T47D (cell line): ENCODE results near the gene RAB8B.

Experiments
- DNase-seq, 2 experiments: peaks; one replicate each; pipeline versions ENCODE4 v3.0.0 to v3.0.0-alpha.2; 2011 to 2012; ENCODE audit warnings: low read depth in 1 of 2, low spot score in 1 of 2
- JUND ChIP-seq: IDR thresholded peaks from 2 replicates; pipeline ENCODE4 v1.6.1; 2012; ENCODE audit warnings: low read depth
- in situ Hi-C: cut with HindIII; loops from 2 replicates; pipeline ENCODE4 v1.10.0; 2016; ENCODE audit warnings: low sequenced_read_pairs, low pct_unique_long_range_greater_than_20kb

Gene RAB8B

GRCh38 chr15:63306492-63307073, 117.2 kb downstream of the RAB8B start:
- in situ Hi-C loops: no loop called here
- TF ChIP-seq JUND: no peak
- DNase-seq: no peak

DNA sequence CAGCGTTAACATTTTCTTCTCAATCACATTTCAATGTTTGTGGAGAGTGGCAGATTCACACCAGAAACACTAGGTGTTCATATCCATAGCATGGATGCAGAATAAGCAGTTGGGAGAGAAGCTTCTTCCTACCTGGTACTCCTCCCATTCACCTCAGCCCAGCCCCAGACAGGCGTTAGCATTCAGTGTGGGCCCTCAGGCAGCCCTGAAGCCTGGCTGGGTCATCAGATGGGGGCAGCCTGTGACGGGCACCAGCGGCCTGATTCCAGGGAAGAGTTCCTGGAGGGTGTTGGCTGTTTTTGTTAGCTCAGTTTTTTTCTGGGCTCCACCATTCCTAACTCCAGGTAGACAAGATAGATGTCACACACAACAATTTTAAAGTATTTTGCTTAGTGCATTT, 119.1 kb downstream of the RAB8B start:
- in situ Hi-C loops: no loop called here
- no peak for DNase-seq
- no peak for TF ChIP-seq JUND

DNA sequence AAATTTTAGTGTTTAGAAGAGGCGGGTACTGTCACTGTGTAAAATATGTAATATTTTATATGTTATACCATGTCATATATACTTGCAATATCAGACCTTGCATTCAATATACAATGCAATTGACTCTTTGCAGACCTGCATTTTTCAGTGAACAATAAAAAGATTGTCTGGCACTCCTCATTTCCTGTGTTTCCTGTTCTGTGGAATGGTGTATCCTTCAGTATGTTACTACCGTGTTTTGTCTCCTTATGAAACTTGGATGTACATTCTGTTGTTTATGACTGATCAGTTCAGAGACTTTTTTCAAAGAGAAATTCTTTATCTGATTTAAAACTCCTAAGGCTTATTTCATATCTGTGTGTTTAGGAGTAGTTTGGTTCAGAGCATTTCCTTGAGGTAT, 119.5 kb downstream of the RAB8B start:
- DNase-seq: no peak
- TF ChIP-seq JUND: no peak
- in situ Hi-C loops: no loop called here

- in situ Hi-C loops: no loop called here
- TF ChIP-seq JUND: no peak
- no peak for DNase-seq
Measured at GRCh38 chr15:63310646-63311045, 121.2 kb downstream of the RAB8B start.

GRCh38 chr15:63312286-63312685, 122.9 kb downstream of the RAB8B start:
- in situ Hi-C loops: no loop called here
- TF ChIP-seq JUND: no peak
- no peak for DNase-seq

GRCh38 chr15:63313825-63314224, 124.4 kb downstream of the RAB8B start:
- no peak for DNase-seq
- in situ Hi-C loops: no loop called here
- TF ChIP-seq JUND: no peak

DNA sequence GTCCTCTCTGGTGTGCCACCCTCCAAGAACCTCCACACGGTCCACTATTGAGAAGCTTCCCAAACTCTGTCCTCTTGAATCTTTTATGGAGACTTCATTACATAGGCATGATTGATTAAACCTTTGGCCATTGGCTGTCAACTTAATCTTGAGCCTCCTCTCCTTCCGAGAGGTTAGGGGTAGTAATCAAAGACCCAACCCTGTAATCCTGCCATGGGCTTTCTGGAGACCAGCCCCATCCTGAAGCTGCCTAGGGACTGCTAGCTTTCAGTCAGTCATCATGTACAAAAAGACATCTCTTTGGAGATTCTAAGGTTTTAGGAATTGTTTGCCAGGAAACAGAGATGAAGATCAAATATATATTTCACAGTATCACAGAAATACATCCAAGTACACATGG, 125.0 kb downstream of the RAB8B start:
- no peak for DNase-seq
- in situ Hi-C loops: no loop called here
- no peak for TF ChIP-seq JUND
